CD4-positive, alpha-beta T cell (primary cell): ENCODE data around the gene DCDC1. TPM values are rescaled to one million over a fixed set of nuclear protein-coding genes. Genes with fewer than 3 reads are reported as not detected.

Source experiments
- ATAC-seq: fragments of 200-7000 bp; cut with Tn5 transposase; one replicate; pipeline ENCODE4 v1.10.0; 2022; ENCODE audit warnings: mild to moderate bottlenecking; ENCODE audit not compliant: poor library complexity
- CTCF ChIA-PET: fragments of 350-600 bp; sonication (Branson Sonifier 250); formaldehyde crosslinking; loops from one replicate; lab custom pipeline; 2021; ENCODE audit warnings: antibody characterized with exemption, inconsistent platforms; lab: Charles Lee
- POLR2A ChIA-PET: fragments of 350-600 bp; sonication (Branson Sonifier 250); formaldehyde crosslinking; loops from one replicate; lab custom pipeline; 2021; ENCODE audit warnings: antibody characterized with exemption, inconsistent platforms; lab: Charles Lee
- DNase-seq, 14 experiments: peaks; one replicate each; pipeline ENCODE4 v3.0.0-alpha.2; 2013 to 2020; ENCODE audit warnings: mixed read lengths in 2 of 14
- H3K27ac ChIP-seq, 2 donors: one replicate each; pipeline versions ENCODE4 v1.5.1 to v1.7.0; 2013; ENCODE audit warnings: low read length in 2 of 2, low read depth in 1 of 2, mild to moderate bottlenecking in 1 of 2
- H3K27me3 ChIP-seq, 2 experiments: 1 replicate in 1 of 2; 2 replicates in 1 of 2; pipeline versions ENCODE4 v1.6.1 to v1.7.0; 2013; ENCODE audit warnings: low read length in 2 of 2, control low read depth in 1 of 2, mild to moderate bottlenecking in 1 of 2, moderate library complexity in 1 of 2; ENCODE audit not compliant: insufficient read depth in 2 of 2, control insufficient read depth in 1 of 2
- H3K36me3 ChIP-seq: one replicate; pipeline ENCODE4 v1.6.1; 2013; ENCODE audit warnings: low read length, control low read depth; ENCODE audit not compliant: insufficient read depth
- H3K4me1 ChIP-seq: one replicate; pipeline ENCODE4 v1.6.1; 2013; ENCODE audit warnings: low read length, control low read depth; ENCODE audit not compliant: insufficient read depth
- H3K4me3 ChIP-seq: one replicate; pipeline ENCODE4 v1.5.1; 2013; ENCODE audit warnings: mild to moderate bottlenecking, low read length, moderate library complexity
- H3K9me3 ChIP-seq, 2 experiments: 1 replicate in 1 of 2; 2 replicates in 1 of 2; pipeline versions ENCODE4 v1.6.1 to v1.7.0; 2013; ENCODE audit warnings: low read length in 2 of 2, mild to moderate bottlenecking in 2 of 2, control low read depth in 1 of 2, moderate library complexity in 1 of 2; ENCODE audit not compliant: control insufficient read depth in 1 of 2, insufficient read depth in 1 of 2
- H3K27ac Mint-ChIP-seq: one replicate; pipeline ENCODE4 v1.8.0; 2020; ENCODE audit warnings: mixed read lengths
- H3K27me3 Mint-ChIP-seq: one replicate; pipeline ENCODE4 v1.8.0; 2021; ENCODE audit warnings: mixed read lengths
- H3K36me3 Mint-ChIP-seq: one replicate; pipeline ENCODE4 v1.8.0; 2021; ENCODE audit warnings: low read depth, mixed read lengths
- H3K4me1 Mint-ChIP-seq: one replicate; pipeline ENCODE4 v1.8.0; 2021; ENCODE audit warnings: low read depth, mixed read lengths
- H3K4me3 Mint-ChIP-seq: one replicate; pipeline ENCODE4 v1.8.0; 2020; ENCODE audit warnings: mild to moderate bottlenecking, mixed read lengths
- H3K9me3 Mint-ChIP-seq: one replicate; pipeline ENCODE4 v1.8.0; 2020; ENCODE audit warnings: mixed read lengths
- CTCF ChIP-seq: fragments of 200-600 bp; IDR thresholded peaks from one replicate; pipeline ENCODE4 v1.8.0; 2022; ENCODE audit warnings: antibody characterized with exemption, mild to moderate bottlenecking
- intact Hi-C, 2 experiments: fragments of 100-400 bp; cut with DNase I in 1 of 2; cut with micrococcal nuclease in 1 of 2; formaldehyde crosslinking; loops; one replicate each; pipeline versions ENCODE4 v1.15.1 to v1.9.0; 2023 to 2025; cut with DNase I, micrococcal nuclease
- total RNA-seq, 174 experiments: library from RNA in 2 of 174; stranded (reverse) in 2 of 174; gene quantifications; one replicate each; pipeline ENCODE4 v1.2.3 and lab custom pipeline; 2021 to 2026

The DCDC1 gene
- total RNA-seq, 2 experiments from 2014 or later = 0.11 TPM; not detected in 1

GRCh38 chr11:31141789-31142188 lies 227.8 kb downstream of the DCDC1 start:
- Histone ChIP-seq H3K27ac (no peak overlapping the region), H3K4me1 (no peaks in the 10 kb centered on the region), H3K27me3 (no peaks in the 10 kb centered on the region), H3K4me3 (no peak overlapping the region), H3K36me3 (no peaks in the 10 kb centered on the region), H3K9me3 (no peaks in the 10 kb centered on the region)
- Mint-ChIP-seq H3K36me3 (no peaks in the 10 kb centered on the region), H3K9me3 (no peaks in the 10 kb centered on the region), H3K4me1 (no peaks in the 10 kb centered on the region), H3K4me3 (no peak overlapping the region), H3K27ac (no peak overlapping the region), H3K27me3 (peaks cover 5% of the 10 kb centered on the region)
- ATAC-seq (no peak), DNase-seq (no peak)
- no peak for TF ChIP-seq CTCF
- ChIA-PET CTCF (no interaction called here), POLR2A (interaction anchor here (0.5 kb wide), 1 partner anchor 1264 kb away, joined by 3 read pairs; no protein-coding TSS in a partner anchor)
- intact Hi-C loops = no loop called here

GRCh38 chr11:31139479-31139878 lies 230.1 kb downstream of the DCDC1 start:
- no peak overlapping the region for H3K27ac ChIP-seq
- Mint-ChIP-seq H3K4me3 (no peak overlapping the region), H3K36me3 (no peaks in the 10 kb centered on the region), H3K27me3 (peaks cover 5% of the 10 kb centered on the region), H3K27ac (no peak overlapping the region), H3K4me1 (no peaks in the 10 kb centered on the region), H3K9me3 (no peaks in the 10 kb centered on the region)
- POLR2A ChIA-PET = no interaction called here
- no peaks in the 10 kb centered on the region for H3K27me3 ChIP-seq
- TF ChIP-seq CTCF = no peak
- intact Hi-C loops = no loop called here
- H3K4me1 ChIP-seq = no peaks in the 10 kb centered on the region
- no peaks in the 10 kb centered on the region for H3K9me3 ChIP-seq
- CTCF ChIA-PET = no interaction called here
- no peak for ATAC-seq
- H3K4me3 ChIP-seq = no peak overlapping the region
- no peaks in the 10 kb centered on the region for H3K36me3 ChIP-seq
- no peak for DNase-seq

GRCh38 chr11:31132531-31133421 lies 236.8 kb downstream of the DCDC1 start:
- Histone ChIP-seq H3K4me3 (no peak overlapping the region), H3K27ac (no peak overlapping the region), H3K4me1 (no peaks in the 10 kb centered on the region), H3K36me3 (no peaks in the 10 kb centered on the region), H3K9me3 (no peaks in the 10 kb centered on the region), H3K27me3 (no peaks in the 10 kb centered on the region)
- ChIA-PET CTCF (no interaction called here), POLR2A (no interaction called here)
- H3K36me3 Mint-ChIP-seq = no peaks in the 10 kb centered on the region
- ATAC-seq (no peak), DNase-seq (no peak)
- H3K27me3 Mint-ChIP-seq = no peaks in the 10 kb centered on the region
- H3K4me1 Mint-ChIP-seq = no peaks in the 10 kb centered on the region
- H3K9me3 Mint-ChIP-seq = no peaks in the 10 kb centered on the region
- no peak overlapping the region for H3K4me3 Mint-ChIP-seq
- intact Hi-C loops = no loop called here
- TF ChIP-seq CTCF = no peak
- H3K27ac Mint-ChIP-seq = no peak overlapping the region
